HG03439 (cell line): ENCODE data around the gene IKBKE.

Source experiments
- ATAC-seq: cut with Tn5 transposase; IDR thresholded peaks from one replicate; pipeline ENCODE4 v1.9.1; 2021; ENCODE audit warnings: mild to moderate bottlenecking, moderate library complexity; ENCODE audit not compliant: unreplicated experiment

IKBKE gene

DNA sequence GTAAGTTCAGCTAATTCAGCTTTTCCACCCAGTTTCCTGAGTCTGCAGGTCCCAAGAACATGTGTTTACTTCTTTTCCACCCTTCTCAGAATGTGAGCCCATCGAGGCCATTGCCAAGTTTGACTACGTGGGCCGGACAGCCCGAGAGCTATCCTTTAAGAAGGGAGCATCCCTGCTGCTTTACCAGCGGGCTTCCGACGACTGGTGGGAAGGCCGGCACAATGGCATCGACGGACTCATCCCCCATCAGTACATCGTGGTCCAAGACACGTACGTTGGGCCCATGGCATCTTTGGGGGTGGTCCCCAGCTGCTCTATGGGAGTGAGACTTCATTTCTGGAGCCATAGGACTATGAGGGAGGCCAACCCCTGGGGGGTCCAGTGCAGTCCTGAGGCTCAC is 17.2 kb upstream of the IKBKE start:
- no peak for ATAC-seq

DNA sequence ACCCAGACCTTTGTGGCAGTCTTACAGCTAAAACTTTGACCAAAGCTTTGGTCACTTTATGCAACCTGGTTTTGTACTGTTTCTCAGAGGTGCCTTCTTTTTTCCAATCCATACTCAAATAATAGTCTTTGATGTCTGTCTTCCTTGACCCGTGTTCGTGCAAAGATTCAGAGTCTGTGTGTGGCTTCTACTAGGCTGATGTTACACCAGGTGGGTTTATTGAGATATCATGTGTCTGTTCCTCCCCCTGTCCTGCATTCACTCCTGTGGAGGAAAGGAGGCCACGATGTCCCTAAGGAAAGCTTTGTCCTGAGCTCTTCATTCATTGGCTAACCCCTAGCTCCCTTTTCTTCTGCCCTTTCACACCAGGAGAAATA is 15.0 kb upstream of the IKBKE start:
- ATAC-seq: no peak

DNA sequence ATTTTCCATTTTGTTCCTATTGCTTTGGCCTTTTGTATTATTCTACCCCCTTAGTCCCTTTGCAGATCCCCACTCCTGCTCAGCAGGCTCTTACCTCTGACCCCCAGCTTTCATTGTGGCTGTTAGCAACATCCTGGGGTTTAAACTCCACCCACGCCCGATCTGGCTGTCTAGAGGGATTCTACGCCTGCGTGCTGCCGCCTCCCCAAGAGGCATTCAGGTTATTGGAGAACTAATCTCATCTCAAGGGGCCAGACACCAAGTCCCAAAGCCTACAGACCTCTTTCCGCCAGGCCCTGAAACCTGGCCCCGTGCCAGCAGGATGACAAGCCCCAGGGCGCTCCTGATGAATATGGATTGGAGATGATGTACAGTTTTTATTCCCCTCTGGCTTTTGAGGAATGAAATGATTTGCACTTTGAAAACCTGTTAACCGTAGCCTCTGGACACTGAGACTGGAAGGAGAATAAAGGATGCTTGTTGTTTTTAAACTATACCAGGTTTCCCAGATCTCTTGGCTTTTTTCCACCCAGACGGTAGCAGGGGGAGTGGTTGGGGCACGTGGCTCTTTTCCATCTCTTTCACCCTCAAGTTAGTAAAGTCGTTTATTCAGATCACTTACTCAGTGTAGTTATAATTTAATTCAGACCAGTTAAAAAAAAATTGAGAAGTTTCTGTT is 14.5 kb upstream of the IKBKE start:
- ATAC-seq: no peak

DNA sequence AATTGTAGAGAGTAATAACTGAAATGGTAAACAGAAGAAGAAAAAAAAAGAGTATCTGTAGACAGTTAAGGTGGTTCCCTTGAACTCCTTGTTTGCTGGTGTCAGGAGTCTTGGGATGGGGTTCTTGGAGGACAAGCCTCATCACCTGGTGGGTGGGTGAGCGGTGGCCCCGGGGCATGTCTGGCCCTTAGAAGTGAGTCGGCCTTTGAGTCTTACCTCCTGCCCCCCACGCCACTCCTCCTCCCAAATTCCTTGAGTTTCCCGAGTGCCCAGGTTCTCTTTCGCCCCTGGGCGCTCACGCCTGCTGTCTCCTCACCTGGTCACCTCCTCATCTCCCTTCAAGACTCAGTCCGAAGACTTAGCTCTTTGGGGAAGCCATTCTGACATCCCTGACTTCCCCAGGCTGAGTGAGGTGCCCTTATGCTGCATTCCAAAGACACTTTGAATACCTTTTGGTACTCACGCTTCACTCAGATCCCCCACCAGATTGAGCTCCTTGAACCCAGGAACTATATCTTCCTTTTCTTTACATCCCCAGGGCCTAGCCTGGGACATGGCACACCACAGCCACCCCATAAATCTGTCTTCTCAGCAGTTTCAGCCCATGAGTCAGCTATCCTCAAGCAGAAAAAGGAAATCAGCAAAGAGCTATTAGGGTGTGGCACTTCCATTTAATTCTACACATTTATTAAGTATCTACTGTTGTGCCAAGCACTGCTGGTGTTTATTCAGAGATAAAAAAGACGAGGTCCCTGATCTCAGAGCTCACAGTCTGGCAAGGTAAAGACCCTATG is 13.5 kb upstream of the IKBKE start:
- ATAC-seq: no peak

DNA sequence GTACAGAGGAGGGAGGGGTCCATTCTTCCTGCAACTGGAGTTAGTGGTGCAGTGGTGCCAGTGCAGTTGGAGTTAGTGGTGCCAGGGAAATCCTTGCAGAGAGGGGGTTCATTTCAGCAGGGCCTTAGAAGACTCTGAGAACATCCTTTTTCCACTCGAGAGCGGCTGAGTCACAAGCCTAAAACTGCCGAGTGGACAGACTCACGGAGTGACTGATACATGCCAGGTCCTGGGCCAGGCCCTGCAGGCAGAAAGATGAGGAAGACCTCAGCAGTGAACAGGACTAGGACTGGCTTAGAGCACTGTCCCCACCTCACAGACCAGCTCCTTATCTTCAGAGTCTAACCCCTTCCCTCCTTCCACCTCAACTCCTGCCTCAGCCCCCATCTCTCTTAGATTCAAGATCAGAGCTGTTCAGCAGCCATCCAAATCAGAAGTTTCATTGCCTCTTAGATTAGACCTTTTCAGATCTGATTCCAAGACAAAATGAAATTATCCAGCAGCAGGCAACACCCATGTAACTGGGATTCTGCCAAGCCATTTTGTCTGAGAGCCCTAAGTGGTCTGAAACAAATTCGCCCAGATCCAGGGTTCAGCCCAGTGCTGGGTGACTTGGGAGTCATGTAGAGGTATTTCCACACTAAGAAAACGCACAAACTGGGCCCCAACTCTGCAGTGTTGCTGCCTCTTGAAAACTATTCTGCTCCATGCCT is 12.7 kb upstream of the IKBKE start:
- no peak for ATAC-seq

DNA sequence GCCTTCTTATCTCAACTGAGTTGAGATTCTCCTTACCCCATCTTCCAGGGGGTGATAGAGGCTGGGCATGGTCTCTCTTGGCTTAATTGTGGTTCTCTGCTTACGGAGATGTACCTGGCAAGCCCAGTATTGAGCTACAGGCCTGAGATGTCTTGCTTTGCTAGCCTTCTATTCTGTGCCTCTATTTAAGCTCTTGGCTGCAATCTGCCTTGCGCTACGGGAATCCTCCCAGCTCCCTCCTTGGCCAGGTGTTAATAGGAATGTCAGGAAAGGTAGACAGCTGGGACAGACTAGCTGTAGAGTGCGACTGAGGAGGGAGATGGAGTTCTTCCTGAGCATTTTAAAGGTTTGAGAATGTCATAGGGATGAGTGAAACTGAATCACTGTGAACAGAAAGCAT is 10.6 kb upstream of the IKBKE start:
- no peak for ATAC-seq

DNA sequence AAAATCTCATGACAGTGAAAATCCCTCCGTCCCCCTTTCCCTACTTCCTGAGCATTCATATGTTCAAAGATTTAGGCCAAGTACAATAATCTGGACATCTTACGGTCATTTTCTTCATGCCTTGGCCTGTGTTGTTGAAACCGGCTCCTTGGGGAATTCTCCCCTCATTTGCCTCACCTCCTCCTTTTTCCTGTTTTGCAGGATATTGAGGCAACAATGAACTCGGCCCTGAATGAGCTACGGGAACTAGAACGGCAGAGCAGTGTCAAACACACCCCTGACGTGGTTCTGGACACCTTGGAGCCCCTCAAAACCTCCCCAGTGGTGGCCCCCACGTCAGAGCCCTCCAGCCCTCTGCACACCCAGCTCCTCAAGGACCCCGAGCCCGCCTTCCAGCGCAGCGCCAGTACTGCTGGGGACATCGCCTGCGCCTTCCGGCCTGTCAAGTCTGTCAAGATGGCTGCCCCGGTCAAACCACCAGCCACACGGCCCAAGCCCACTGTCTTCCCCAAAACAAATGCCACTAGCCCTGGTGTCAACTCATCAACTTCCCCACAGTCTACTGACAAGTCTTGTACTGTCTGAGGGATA is 9.3 kb upstream of the IKBKE start:
- ATAC-seq: no peak

DNA sequence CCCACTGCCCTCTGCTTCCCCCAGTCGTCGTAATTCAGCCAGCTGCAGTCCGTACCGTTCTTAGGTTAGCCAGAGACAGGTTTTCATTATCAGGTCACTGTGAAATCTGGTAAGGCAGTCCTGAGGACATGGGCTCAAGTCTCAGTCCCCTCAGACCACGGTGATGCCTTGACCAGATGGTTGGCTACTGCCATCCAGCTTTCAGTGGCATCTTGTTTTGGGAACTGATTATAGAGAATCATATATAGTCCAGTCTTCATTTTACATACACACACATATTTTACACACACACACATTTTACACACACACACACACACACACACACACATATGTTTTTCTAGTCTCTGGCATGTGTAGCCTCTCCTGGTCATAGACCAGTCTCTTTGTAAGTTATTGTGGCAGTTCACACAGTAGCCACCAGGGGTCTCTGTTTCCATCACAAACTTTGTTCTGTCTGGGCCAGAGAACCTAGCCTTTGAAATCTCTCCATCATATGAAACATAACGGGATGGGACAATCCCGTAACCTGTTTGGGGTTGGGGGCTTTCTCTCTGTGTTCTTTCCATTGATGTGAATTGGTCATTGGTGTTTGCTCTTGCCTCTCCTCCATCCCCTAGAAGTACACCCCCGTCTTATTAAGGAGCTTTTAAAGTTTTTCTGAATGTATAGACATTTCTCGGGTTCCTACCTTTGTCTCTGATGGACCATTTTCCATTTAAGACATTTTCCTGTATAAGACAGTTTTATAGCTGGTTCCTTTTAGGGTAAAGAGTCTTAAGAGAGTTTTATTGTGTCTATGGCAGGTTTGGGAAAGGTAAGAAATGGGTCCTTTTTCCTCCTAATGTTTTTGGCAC is 8.4 kb upstream of the IKBKE start:
- no peak for ATAC-seq

DNA sequence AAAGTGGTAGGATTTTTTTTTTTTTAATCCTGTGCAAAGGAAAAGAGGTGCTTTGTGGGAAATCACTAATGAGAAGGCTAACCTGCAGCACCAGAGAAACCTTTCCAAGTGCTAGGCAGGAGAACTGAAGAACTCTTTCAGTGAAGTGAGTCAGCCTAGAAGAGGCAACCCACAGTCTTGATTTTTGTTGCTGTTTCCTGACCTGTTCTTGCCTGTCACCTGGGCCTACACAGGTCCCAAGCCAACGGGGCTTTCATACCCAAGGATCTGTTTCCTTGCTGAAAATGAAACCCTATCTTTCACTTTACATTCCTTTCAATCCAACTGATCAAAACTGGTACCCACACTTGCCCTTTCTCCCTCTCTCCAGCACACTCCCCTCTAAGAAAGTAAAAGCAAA is 7.1 kb upstream of the IKBKE start:
- no peak for ATAC-seq

DNA sequence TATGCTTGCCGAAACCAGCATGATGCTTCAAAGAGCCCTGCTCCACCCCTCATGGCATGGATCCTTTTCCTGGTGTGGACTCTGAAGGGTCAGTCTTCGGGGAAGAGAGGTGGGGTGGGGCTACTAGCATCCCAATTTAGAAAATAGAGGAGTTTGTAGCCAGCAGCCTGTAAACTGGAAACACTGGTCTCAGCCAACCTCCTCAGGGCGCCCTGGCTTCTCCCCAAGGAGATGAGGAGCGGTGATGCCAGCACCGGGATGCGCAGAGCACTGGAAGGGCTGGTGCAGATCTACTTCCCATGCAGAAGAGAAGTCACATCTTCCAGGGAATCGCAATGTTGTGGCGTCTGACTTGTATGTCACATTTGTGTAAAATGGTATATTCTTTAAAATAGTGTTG is 6.4 kb upstream of the IKBKE start:
- no peak for ATAC-seq

DNA sequence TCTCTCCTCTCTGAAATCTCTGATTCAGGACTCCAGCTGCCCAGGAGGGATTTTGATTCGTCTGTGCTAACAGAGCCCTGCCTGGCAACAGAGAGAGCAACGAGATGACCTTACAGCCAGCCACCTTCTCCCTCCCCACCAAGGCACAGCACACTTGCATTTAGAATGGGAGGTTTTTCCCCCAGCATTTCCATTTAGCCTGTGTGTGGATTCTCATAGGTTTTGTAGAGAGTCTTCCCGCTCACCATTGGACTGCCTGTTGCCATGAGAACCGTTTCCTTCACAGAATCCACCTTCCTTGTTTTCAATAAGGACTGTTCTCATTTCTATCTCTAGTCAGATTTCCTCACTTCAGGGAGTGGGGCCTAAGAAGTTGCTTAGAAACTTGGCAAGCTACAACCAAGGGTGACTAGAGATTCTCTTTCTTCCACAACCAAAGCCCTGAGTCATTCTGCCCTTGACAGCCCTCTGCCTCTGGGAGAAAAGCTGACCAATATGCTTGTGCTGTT is 5.8 kb upstream of the IKBKE start:
- no peak for ATAC-seq

DNA sequence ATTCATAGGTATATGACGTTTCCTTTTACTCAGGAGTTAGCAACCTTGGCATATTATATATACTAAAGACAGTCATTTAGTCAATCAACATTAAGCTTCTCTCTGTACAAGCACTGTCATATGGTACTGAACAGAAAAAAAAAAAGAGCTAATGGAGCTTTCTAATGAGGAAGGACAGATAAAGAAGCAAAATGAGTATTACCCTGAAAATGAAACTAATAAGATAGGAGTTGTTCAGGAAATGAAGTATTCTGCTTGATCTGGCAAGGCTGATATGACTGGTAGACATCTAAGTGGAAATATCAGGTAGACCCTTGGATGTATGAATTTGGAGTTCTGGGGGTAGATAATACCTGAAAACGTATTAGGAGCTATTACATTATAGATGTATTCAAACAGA is 4.3 kb upstream of the IKBKE start:
- no peak for ATAC-seq

DNA sequence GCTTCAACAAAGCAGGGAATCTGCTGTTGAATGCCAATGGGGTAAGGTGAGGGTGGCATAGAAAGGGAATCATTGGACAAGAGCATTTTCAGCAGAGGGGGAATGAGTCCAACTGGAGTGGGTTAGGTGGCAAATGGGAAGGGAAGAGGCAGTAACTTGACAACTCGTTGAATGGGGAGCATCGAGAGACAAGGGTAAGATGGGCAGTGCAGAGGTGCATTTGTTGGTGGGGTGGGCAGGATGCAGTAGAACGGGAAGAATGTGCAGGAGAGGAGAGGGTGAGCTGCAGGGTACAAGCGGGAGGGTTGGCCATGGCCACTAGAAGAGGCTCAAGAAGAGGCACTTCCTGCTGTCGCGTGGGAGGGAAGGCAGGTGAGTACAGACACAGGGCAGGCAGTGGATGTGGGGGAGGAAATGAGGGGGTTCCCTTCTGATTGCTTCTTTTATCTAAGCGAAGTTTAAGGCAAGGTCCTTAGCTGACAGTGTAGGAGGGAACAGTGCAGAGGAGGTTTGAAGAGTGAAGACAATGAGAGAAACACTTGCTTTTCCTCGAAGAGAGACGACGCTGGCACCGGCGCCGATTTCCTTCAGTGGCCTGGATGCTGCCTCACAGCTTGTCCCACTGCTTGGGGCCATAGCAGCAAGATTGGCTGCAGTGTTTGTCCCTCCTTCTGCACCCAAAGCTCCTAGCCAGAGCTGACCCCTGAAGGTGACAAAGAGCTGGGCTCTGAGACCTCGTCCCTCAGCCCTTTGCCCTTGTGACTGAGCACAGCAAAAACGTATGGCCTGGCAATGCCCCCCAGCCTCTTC is 3.2 kb upstream of the IKBKE start:
- ATAC-seq: no peak

DNA sequence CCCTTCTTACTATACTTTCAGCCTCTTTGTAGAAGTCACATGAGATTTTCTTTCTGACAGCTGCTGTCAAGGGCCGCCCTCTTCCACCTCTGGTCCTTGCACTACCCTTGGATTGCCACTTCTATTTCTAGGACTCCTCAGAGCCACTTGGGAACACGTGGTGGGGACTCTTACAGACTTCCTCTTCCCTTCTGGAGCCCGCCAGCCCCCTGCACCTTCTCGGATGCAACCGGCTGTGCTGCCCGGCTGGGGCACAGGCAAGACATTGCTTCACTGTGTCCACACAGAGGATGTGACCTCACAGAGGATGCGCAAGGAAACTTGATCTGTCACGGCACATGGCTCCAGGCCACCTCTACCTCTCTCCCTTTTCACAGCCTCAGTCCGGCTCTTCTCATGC is 2.4 kb upstream of the IKBKE start:
- ATAC-seq: no peak

DNA sequence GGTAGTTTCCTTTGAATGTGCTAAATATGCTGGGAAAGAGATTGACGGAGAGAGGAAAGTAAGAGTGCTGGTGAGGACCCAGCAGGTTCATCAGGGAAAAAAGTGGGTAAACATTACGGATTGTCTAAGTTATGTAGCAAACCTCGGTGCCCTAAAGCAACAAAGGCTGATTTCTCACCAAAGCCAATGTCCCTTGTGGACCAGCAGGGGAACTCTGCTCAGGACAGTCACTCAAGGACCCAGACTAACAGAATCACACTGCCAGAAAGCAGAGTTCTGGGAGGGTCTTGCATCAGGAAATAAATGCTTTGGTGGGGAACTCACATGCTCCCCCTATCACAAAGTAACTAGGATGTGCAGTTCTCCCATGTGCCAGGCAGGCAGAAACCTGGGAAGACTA is 1.7 kb upstream of the IKBKE start:
- ATAC-seq: no peak

DNA sequence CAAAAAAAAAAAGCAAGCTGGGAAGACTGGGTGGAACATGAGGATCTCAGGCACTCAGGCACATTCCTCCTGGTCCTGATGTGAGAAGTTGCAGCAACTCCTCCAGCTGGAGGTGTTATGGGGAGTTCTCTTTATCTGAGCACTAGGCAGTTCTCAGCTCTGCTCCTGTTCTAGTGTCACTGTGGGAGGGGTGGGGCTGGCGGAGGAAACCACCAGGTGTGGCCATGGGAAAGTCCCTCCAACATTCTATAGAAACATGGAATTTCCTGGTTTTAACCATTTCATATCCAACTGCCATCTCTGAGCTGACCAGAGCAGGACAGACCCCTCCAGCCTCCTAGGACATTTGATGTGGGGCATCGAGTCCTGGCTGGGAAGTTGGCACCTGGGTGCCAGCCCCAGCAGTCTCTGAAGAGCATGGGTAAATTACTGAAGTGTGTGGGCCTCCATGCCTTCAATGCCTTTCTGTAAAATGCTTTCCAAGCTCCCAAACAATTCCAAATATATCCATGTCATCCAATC is 804 bp upstream of the IKBKE start:
- no peak for ATAC-seq

DNA sequence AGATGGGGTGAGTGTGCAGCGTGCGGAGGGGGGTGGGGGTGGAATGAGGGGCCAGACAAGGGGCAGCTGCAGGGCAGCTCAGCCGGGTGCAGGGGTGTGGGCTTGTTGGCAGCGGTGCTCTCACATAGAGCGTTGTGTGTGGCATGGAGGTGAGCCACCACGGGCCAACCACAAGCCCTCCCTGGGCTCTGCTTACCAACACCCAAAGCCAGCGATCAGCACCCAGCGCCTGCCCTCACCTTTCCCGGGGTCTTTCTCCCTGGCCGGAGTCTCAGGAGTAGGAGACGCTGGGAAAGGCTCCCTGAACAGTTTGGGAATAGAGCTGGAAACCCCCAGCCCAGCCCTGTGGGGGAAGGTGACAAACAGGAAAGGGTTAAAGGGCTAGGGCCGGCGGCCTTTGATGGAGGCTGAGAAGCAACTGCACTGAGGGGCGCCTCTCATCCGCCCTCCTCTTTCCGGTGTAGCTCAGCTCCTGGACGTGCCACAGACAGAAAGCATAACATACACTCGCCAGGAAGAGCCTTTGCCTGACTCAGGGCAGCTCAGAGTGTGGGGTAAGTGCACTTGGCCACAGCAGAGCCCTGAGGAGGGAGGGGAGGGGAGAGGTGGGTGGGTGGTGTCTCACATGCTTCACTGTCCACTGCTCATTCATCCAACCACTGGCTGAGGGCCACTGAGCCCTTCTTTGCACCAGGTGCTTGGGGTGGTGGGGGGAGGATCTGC is 577 bp downstream of the IKBKE start:
- no peak for ATAC-seq

DNA sequence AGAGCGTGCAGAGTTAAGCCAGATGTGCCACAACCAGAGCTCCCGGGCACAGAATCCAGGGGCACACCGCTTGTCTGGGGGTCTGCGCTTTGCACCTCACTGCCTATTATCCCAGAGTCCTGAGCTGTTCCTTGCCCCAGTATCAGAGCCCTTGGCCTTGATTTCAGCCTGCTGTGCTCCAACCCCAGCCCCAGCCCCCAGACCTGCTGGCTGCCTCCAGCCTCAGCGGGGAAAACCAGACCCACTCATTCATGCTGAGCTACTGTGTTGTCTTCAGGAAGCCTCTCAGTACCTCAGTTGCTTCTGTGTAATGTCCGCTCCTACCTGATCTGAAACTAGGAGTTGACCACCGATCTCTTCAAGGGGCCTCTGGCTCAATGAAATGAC is 1.1 kb downstream of the IKBKE start:
- ATAC-seq: no peak

DNA sequence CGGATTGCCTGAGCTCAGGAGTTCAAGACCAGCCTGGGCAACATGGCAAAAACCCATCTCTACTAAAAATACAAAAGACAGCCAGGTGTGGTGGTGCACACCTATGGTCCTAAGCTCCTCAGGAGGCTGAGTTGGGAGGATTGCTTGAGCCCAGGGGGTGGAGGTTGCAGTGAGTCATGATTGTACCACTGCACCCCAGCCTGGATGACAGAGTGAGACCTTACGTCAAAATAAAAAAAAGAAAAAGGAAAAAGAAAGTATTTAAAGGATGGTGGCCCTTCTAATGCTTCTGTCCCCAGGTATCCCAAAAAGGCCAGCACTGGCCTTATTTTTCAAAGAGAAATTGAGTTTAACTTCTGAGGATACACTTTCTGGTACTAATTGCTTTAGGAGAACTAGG is 1.7 kb downstream of the IKBKE start:
- ATAC-seq: no peak
